HepG2 (cell line): ENCODE data around the gene PTH. TPM values are rescaled to one million over a fixed set of nuclear protein-coding genes. Genes with fewer than 3 reads are reported as not detected.

Experiments used
- AHDC1 ChIP-seq: sonication (generic); formaldehyde crosslinking; IDR thresholded peaks from 2 replicates; pipeline ENCODE4 v1.5.1; 2020; ENCODE audit warnings: mild to moderate bottlenecking, missing genetic modification reagents, borderline replicate concordance
- DRAP1 ChIP-seq: IDR thresholded peaks from 2 replicates; pipeline ENCODE4 v1.6.1; 2016; ENCODE audit warnings: missing genetic modification reagents, missing compliant biosample characterization
- NFAT5 ChIP-seq: sonication (generic); formaldehyde crosslinking; IDR thresholded peaks from 2 replicates; pipeline ENCODE4 v1.4.0; 2020; ENCODE audit warnings: missing genetic modification reagents
- NR1H2 ChIP-seq: sonication (generic); formaldehyde crosslinking; IDR thresholded peaks from 2 replicates; pipeline ENCODE4 v1.8.1; 2022; ENCODE audit warnings: low read depth, missing genetic modification reagents, borderline replicate concordance
- RFX5 ChIP-seq: IDR thresholded peaks from 2 replicates; pipeline ENCODE4 v1.6.1; 2011; ENCODE audit warnings: low read depth, low read length, improper control_type of control experiment
- SMARCC2 ChIP-seq: fragments of 450-650 bp; IDR thresholded peaks from 2 replicates; pipeline ENCODE4 v1.6.1; 2017; ENCODE audit warnings: antibody characterized with exemption, mild to moderate bottlenecking
- SNAPC4 ChIP-seq: sonication (generic); formaldehyde crosslinking; IDR thresholded peaks from 2 replicates; pipeline ENCODE4 v1.4.0; 2020; ENCODE audit warnings: mild to moderate bottlenecking, missing genetic modification reagents
- SP5 ChIP-seq: IDR thresholded peaks from 2 replicates; pipeline ENCODE4 v1.6.1; 2016; ENCODE audit warnings: low read depth, borderline replicate concordance
- ZIK1 ChIP-seq: sonication (generic); formaldehyde crosslinking; IDR thresholded peaks from 2 replicates; pipeline ENCODE4 v1.5.0; 2020; ENCODE audit warnings: mild to moderate bottlenecking, low read depth, missing genetic modification reagents, borderline replicate concordance
- ZNF780A ChIP-seq: sonication (generic); formaldehyde crosslinking; IDR thresholded peaks from 2 replicates; pipeline ENCODE4 v1.8.0; 2022; ENCODE audit warnings: mild to moderate bottlenecking, missing genetic modification reagents, moderate library complexity
- ZNF83 ChIP-seq: sonication (generic); formaldehyde crosslinking; IDR thresholded peaks from 2 replicates; pipeline ENCODE4 v1.4.0; 2020; ENCODE audit warnings: missing genetic modification reagents, mild to moderate bottlenecking, borderline replicate concordance
- polyA plus RNA-seq, 8 experiments: library from polyadenylated mRNA; depleted of rRNA in 3 of 8; stranded (reverse) in 7 of 8; unstranded in 1 of 8; fragments of >200 nt; fragmentation: Illumina TruSeq in 4 of 8; extraction: Trizol in 4 of 8; gene quantifications; 2 replicates each; pipeline versions ENCODE4 v1.2.1 to v1.2.3, GENCODE V29; 2011 to 2016; ENCODE audit warnings: low read depth in 4 of 8, missing spikeins in 1 of 8, mixed read lengths in 1 of 8; ENCODE audit not compliant: insufficient read depth in 1 of 8
- total RNA-seq, 5 experiments: library from RNA; depleted of rRNA; stranded (reverse); fragments of >200 nt; fragmentation: Illumina TruSeq; extraction: Trizol; gene quantifications; 2 replicates each; pipeline ENCODE4 v1.2.3, GENCODE V29; 2016; ENCODE audit warnings: low read depth in 1 of 5

The PTH gene
- total and polyA plus RNA-seq, 2 of the 13 experiments (the other 11 are each of a cell fraction or from before 2014, with no cell fraction given) = not detected

GRCh38 chr11:13462901-13463778, 32.7 kb downstream of the PTH start, which contains the start of gene BTBD10 (continued):
- peak; percentile 35; the same call in 1 of the 2 replicates for TF ChIP-seq AHDC1
- TF ChIP-seq SP5 (CRISPR knock-in tag) = peak; percentile 96
- no peak for TF ChIP-seq RFX5
- no peak for TF ChIP-seq SNAPC4 (CRISPR knock-in tag)
- peak; percentile 93 for TF ChIP-seq DRAP1
- TF ChIP-seq ZIK1 = peak; percentile 70
- TF ChIP-seq NR1H2 (CRISPR knock-in tag) = no peak
- no peak for TF ChIP-seq SMARCC2
- no peak for TF ChIP-seq ZNF780A
- peak; percentile 68; the same call in 1 of the 2 replicates for TF ChIP-seq NFAT5 (CRISPR knock-in tag)
- TF ChIP-seq ZNF83 (CRISPR knock-in tag) = peak; percentile 89; the same call in 1 of the 2 replicates
